HG03060 (cell line): ENCODE measurements around the gene ZNF718.
"Not testable (repeated sequence)": the region's sequence is repeated elsewhere in the genome, so short reads cannot be mapped to it uniquely, and the experiment has no call there.

Source experiments
- ATAC-seq: cut with Tn5 transposase; IDR thresholded peaks from one replicate; pipeline ENCODE4 v1.9.1; 2021; ENCODE audit warnings: low read depth, moderate number of reproducible peaks; ENCODE audit not compliant: unreplicated experiment

ZNF718 gene

GRCh38 chr4:147233-147632 is 22.9 kb downstream of the ZNF718 start:
- ATAC-seq: no peak

GRCh38 chr4:161496-162284 is 37.4 kb downstream of the ZNF718 start:
- no peak for ATAC-seq

GRCh38 chr4:169640-170039 is 45.3 kb downstream of the ZNF718 start:
- not testable (repeated sequence) for ATAC-seq

GRCh38 chr4:171318-171717 is 47.0 kb downstream of the ZNF718 start:
- ATAC-seq: not testable (repeated sequence)

GRCh38 chr4:173666-174314 is 49.5 kb downstream of the ZNF718 start:
- ATAC-seq: no peak

- no peak for ATAC-seq
Measured at GRCh38 chr4:175986-176385, 51.7 kb downstream of the ZNF718 start.

GRCh38 chr4:176995-177394 is 52.7 kb downstream of the ZNF718 start:
- ATAC-seq: no peak

- ATAC-seq: not testable (repeated sequence)
Measured at GRCh38 chr4:182225-182624, 57.9 kb downstream of the ZNF718 start.

GRCh38 chr4:188091-188490 is 63.8 kb downstream of the ZNF718 start:
- ATAC-seq: no peak

GRCh38 chr4:195159-195558 is 70.9 kb downstream of the ZNF718 start:
- ATAC-seq: not testable (repeated sequence)

- ATAC-seq: no peak
Measured at GRCh38 chr4:200936-201335, 76.6 kb downstream of the ZNF718 start.

GRCh38 chr4:202822-203221 is 78.5 kb downstream of the ZNF718 start:
- ATAC-seq: not testable (repeated sequence)

- no peak for ATAC-seq
Measured at GRCh38 chr4:205097-205756, 80.9 kb downstream of the ZNF718 start.

GRCh38 chr4:206054-206453 is 81.8 kb downstream of the ZNF718 start:
- ATAC-seq: no peak

- not testable (repeated sequence) for ATAC-seq
Measured at GRCh38 chr4:208416-209096, 84.3 kb downstream of the ZNF718 start.

GRCh38 chr4:211033-211511 is 86.8 kb downstream of the ZNF718 start:
- ATAC-seq: no peak

- ATAC-seq: no peak
Measured at GRCh38 chr4:212438-213188, 88.3 kb downstream of the ZNF718 start.

GRCh38 chr4:213189-213535 is 88.9 kb downstream of the ZNF718 start:
- ATAC-seq: not testable (repeated sequence)
